ENCODE measurements around the gene LAMTOR4.

GRCh38 chr7:100115026-100115425 lies 33.7 kb upstream of the LAMTOR4 start:
- TF ChIP-seq CTCF (IDR thresholded peaks at IDR 0.05; ENCODE audit: insufficient read depth, low read depth, low read length) (no peak), EZH2 (IDR thresholded peaks at IDR 0.05; ENCODE audit: insufficient read depth, low read length) (no peak)
